ENCODE measurements around the gene LY86. TPM values are rescaled to one million over a fixed set of nuclear protein-coding genes. Genes with fewer than 3 reads are reported as not detected.

LY86 gene
- total RNA-seq, 1 experiment from 2014 or later = not detected

DNA sequence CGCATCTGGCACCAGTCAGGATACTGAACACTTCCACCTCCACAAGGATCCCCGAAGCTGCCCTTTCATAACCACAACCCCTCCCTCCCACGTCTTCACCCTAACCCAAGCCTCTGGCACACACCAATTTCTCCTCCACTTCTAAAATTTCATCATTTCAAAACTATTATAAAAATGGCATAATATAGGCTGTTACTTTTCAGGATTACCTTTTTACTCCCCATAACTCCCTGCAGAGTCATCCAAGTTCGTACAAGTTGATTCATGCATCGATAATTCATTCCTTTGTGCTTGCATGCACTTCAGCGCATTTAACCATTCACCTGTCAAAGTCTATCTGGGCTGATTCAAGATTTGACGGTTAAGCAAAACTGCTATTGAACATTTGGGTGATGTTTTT, 30.6 kb upstream of the LY86 start:
- no peak for DNase-seq
- Histone ChIP-seq H3K23ac (ENCODE audit: insufficient read length, low read depth, low read length) (no peak overlapping the region), H3K9ac (ENCODE audit: extremely low read depth, insufficient read length, low read length) (no peak overlapping the region), H3K18ac (ENCODE audit: insufficient read length, low read depth, low read length) (no peak overlapping the region), H3K9me3 (ENCODE audit: control insufficient read depth, low read depth, low read length) (no peaks in the 10 kb centered on the region), H4K8ac (replicated peaks; ENCODE audit: insufficient read length, low read depth, low read length) (no peak overlapping the region), H2BK15ac (ENCODE audit: low read depth, low read length) (no peak overlapping the region), H4K91ac (ENCODE audit: insufficient read length, low read depth, low read length) (no peak overlapping the region), H2BK5ac (ENCODE audit: insufficient read length, low read length) (no peak overlapping the region), H3K27ac (ENCODE audit: insufficient read length, low read depth, low read length) (no peak overlapping the region), H4K5ac (ENCODE audit: insufficient read length, low read depth, low read length) (no peak overlapping the region), H2BK20ac (ENCODE audit: low read depth, low read length, poor library complexity, severe bottlenecking) (no peak overlapping the region), H3T11ph (ENCODE audit: low read length) (no peak overlapping the region), H2AFZ (ENCODE audit: low read length) (no peak overlapping the region), H3K4ac (ENCODE audit: low read depth, low read length) (no peak overlapping the region), H2BK12ac (ENCODE audit: insufficient read length, low read depth, low read length) (no peak overlapping the region), H3K27me3 (ENCODE audit: insufficient read depth, low read length) (no peaks in the 10 kb centered on the region), H3K56ac (ENCODE audit: insufficient read length, low read depth, low read length) (no peak overlapping the region), H3K4me1 (ENCODE audit: insufficient read depth, low read length) (no peaks in the 10 kb centered on the region), H2AK5ac (ENCODE audit: insufficient read length, low read length) (no peak overlapping the region), H2BK120ac (ENCODE audit: low read depth, low read length, poor library complexity, severe bottlenecking) (no peak overlapping the region), H3K4me2 (ENCODE audit: insufficient read depth, insufficient read length, low read length) (no peak overlapping the region), H3K79me1 (ENCODE audit: insufficient read depth, low read depth, low read length, poor library complexity, severe bottlenecking) (no peaks in the 10 kb centered on the region), H3K79me2 (ENCODE audit: insufficient read depth, low read length) (no peaks in the 10 kb centered on the region), H3K23me2 (ENCODE audit: insufficient read length, low read depth, low read length, poor library complexity, severe bottlenecking) (no peaks in the 10 kb centered on the region), H3K14ac (ENCODE audit: insufficient read depth, low read length) (no peak overlapping the region), H4K20me1 (ENCODE audit: control insufficient read depth, insufficient read depth, insufficient read length) (no peaks in the 10 kb centered on the region)
- H3K4me3 Mint-ChIP-seq = no peak overlapping the region
- no CpG with 5 or more reads among the region's 7 CpGs for WGBS (ENCODE audit: extremely low coverage, insufficient read length, low lambda C conversion rate)
- H3K27ac Mint-ChIP-seq = no peak overlapping the region
- H3K36me3 Mint-ChIP-seq (ENCODE audit: insufficient read depth in 1 of 3, low read depth in 3 of 3) = peaks cover 0 to 2% (median 0%) of the 10 kb centered on the region in 3 experiments; a peak in 1 of 7 replicates
- peaks cover 4% of the 10 kb centered on the region for H3K27me3 Mint-ChIP-seq (ENCODE audit: low read depth)
- TF ChIP-seq, protein P1, sequence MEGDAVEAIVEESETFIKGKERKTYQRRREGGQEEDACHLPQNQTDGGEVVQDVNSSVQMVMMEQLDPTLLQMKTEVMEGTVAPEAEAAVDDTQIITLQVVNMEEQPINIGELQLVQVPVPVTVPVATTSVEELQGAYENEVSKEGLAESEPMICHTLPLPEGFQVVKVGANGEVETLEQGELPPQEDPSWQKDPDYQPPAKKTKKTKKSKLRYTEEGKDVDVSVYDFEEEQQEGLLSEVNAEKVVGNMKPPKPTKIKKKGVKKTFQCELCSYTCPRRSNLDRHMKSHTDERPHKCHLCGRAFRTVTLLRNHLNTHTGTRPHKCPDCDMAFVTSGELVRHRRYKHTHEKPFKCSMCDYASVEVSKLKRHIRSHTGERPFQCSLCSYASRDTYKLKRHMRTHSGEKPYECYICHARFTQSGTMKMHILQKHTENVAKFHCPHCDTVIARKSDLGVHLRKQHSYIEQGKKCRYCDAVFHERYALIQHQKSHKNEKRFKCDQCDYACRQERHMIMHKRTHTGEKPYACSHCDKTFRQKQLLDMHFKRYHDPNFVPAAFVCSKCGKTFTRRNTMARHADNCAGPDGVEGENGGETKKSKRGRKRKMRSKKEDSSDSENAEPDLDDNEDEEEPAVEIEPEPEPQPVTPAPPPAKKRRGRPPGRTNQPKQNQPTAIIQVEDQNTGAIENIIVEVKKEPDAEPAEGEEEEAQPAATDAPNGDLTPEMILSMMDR (conservative IDR thresholded peaks at IDR 0.05) = no peak
- H3K9me3 Mint-ChIP-seq = peaks cover 0 to 6% of the 10 kb centered on the region in 2 experiments; a peak in 2 of 5 replicates
- peaks cover 0 to 2% of the 10 kb centered on the region in 2 experiments; a peak in 2 of 4 replicates for H3K4me1 Mint-ChIP-seq

All from H9 (cell line).